H1 (cell line): ENCODE measurements around the gene SIAH3. TPM values are rescaled to one million over a fixed set of nuclear protein-coding genes. Genes with fewer than 3 reads are reported as not detected.

Experiments
- CTCF ChIA-PET: fragments of 300-600 bp; sonication (Branson Sonifier 250); formaldehyde crosslinking; loops from one replicate; lab custom pipeline; 2021; ENCODE audit not compliant: partially characterized antibody; lab: Charles Lee
- POLR2A ChIA-PET: fragments of 300-600 bp; sonication (Branson Sonifier 250); formaldehyde crosslinking; loops from one replicate; lab custom pipeline; 2021; ENCODE audit warnings: inconsistent platforms; ENCODE audit not compliant: partially characterized antibody; lab: Charles Lee
- DNase-seq, 2 experiments: peaks; one replicate each; pipeline versions ENCODE4 v3.0.0 to v3.0.0-alpha.2; 2010 to 2022; ENCODE audit warnings: low spot score in 2 of 2, low read depth in 1 of 2, mixed read lengths in 1 of 2
- FAIRE-seq: peaks from 2 replicates; lab custom pipeline; 2011; peaks lifted over from hg19 to GRCh38; lab: Jason Lieb, UNC
- H2AFZ ChIP-seq: 2 replicates; pipeline ENCODE4 v1.8.1; 2012; ENCODE audit warnings: low read length, inconsistent platforms
- H2AK5ac ChIP-seq: 2 replicates; pipeline ENCODE4 v1.6.1; 2013; ENCODE audit warnings: low read depth, low read length
- H2BK120ac ChIP-seq: replicated peaks from 2 replicates; pipeline ENCODE3; 2013; ENCODE audit warnings: low read depth, low read length, inconsistent platforms
- H2BK12ac ChIP-seq: 2 replicates; pipeline ENCODE4 v1.6.1; 2013; ENCODE audit warnings: low read depth, low read length
- H2BK15ac ChIP-seq: 2 replicates; pipeline ENCODE4 v1.6.1; 2013; ENCODE audit warnings: low read length
- H2BK20ac ChIP-seq: 2 replicates; pipeline ENCODE4 v1.6.1; 2013; ENCODE audit warnings: low read length
- H2BK5ac ChIP-seq: 2 replicates; pipeline ENCODE4 v1.6.1; 2013; ENCODE audit warnings: low read depth, low read length
- H3K14ac ChIP-seq: 2 replicates; pipeline ENCODE4 v1.6.1; 2013; ENCODE audit warnings: inconsistent platforms; ENCODE audit not compliant: insufficient read length
- H3K18ac ChIP-seq: 2 replicates; pipeline ENCODE4 v1.6.1; 2013; ENCODE audit warnings: low read length; ENCODE audit errors: extremely low read depth
- H3K23ac ChIP-seq: 2 replicates; pipeline ENCODE4 v1.6.1; 2013; ENCODE audit warnings: inconsistent platforms; ENCODE audit not compliant: insufficient read length
- H3K23me2 ChIP-seq: 2 replicates; pipeline ENCODE4 v1.6.1; 2013; ENCODE audit warnings: low read depth, low read length
- H3K27ac ChIP-seq: 2 replicates; pipeline ENCODE4 v1.6.1; 2011; ENCODE audit warnings: low read depth, low read length, inconsistent platforms
- H3K27me3 ChIP-seq, 4 experiments: replicated peaks in 1 of 4; 1 replicate in 1 of 4; 2 replicates in 3 of 4; pipeline versions ENCODE4 v1.6.1 to v1.8.1; 2011 to 2013; ENCODE audit warnings: low read length in 3 of 4, mild to moderate bottlenecking in 3 of 4, inconsistent platforms in 2 of 4, mixed read lengths in 2 of 4, moderate library complexity in 1 of 4; ENCODE audit not compliant: control insufficient read depth in 3 of 4, insufficient read depth in 3 of 4; ENCODE audit errors: extremely low read depth in 1 of 4
- H3K36me3 ChIP-seq, 4 experiments: 2 replicates each; pipeline versions ENCODE4 v1.6.1 to v1.8.1; 2011 to 2013; ENCODE audit warnings: mild to moderate bottlenecking in 4 of 4, low read length in 3 of 4, moderate library complexity in 2 of 4, control low read depth in 1 of 4, inconsistent platforms in 1 of 4; ENCODE audit not compliant: insufficient read depth in 4 of 4, control insufficient read depth in 2 of 4
- H3K4ac ChIP-seq: replicated peaks from 2 replicates; pipeline ENCODE3; 2013; ENCODE audit warnings: low read length, low read depth, mixed read lengths, inconsistent platforms; ENCODE audit not compliant: insufficient read length
- H3K4me1 ChIP-seq, 4 experiments: replicated peaks in 1 of 4; 1 replicate in 1 of 4; 2 replicates in 3 of 4; pipeline versions ENCODE4 v1.6.1 to v1.8.1; 2011 to 2013; ENCODE audit warnings: low read length in 3 of 4, inconsistent platforms in 2 of 4, mixed read lengths in 1 of 4; ENCODE audit not compliant: insufficient read depth in 4 of 4, control insufficient read depth in 3 of 4
- H3K4me2 ChIP-seq, 2 experiments: 2 replicates each; pipeline versions ENCODE4 v1.6.1 to v1.8.1; 2011 to 2013; ENCODE audit warnings: low read depth in 2 of 2, low read length in 2 of 2, control low read depth in 1 of 2, inconsistent platforms in 1 of 2, mild to moderate bottlenecking in 1 of 2; ENCODE audit not compliant: insufficient read depth in 1 of 2
- H3K4me3 ChIP-seq, 4 experiments: fragments of 200-600, 300-600 bp in 1 of 4; sonication (generic), shearing (Covaris generic), sonication (Bioruptor Twin) in 1 of 4; 2 replicates each; pipeline versions ENCODE4 v1.5.1 to v1.8.1; 2011 to 2016; ENCODE audit warnings: low read length in 4 of 4, low read depth in 3 of 4, control low read depth in 2 of 4, inconsistent platforms in 2 of 4, mild to moderate bottlenecking in 2 of 4, mixed read lengths in 1 of 4, moderate library complexity in 1 of 4; ENCODE audit not compliant: insufficient read depth in 2 of 4; ENCODE audit errors: extremely low read depth in 1 of 4
- H3K56ac ChIP-seq: replicated peaks from 2 replicates; pipeline ENCODE3; 2013; ENCODE audit warnings: low read depth, mild to moderate bottlenecking, mixed read lengths, low read length, inconsistent platforms; ENCODE audit not compliant: insufficient read length
- H3K79me1 ChIP-seq: 2 replicates; pipeline ENCODE4 v1.6.1; 2013; ENCODE audit warnings: low read depth, low read length, control low read depth
- H3K79me2 ChIP-seq, 2 experiments: 2 replicates each; pipeline versions ENCODE4 v1.6.1 to v1.8.1; 2012 to 2013; ENCODE audit warnings: low read length in 2 of 2, mild to moderate bottlenecking in 2 of 2, inconsistent platforms in 1 of 2; ENCODE audit not compliant: insufficient read depth in 2 of 2, control insufficient read depth in 1 of 2
- H3K9ac ChIP-seq, 4 experiments: replicated peaks in 1 of 4; 1 replicate in 1 of 4; 2 replicates in 3 of 4; pipeline versions ENCODE4 v1.6.1 to v1.8.1; 2011 to 2013; ENCODE audit warnings: low read depth in 3 of 4, low read length in 3 of 4, control low read depth in 2 of 4, mild to moderate bottlenecking in 2 of 4, moderate library complexity in 2 of 4, inconsistent platforms in 1 of 4; ENCODE audit errors: extremely low read depth in 1 of 4
- H3K9me3 ChIP-seq, 2 experiments: 2 replicates each; pipeline versions ENCODE4 v1.6.1 to v1.8.1; 2012 to 2013; ENCODE audit warnings: mild to moderate bottlenecking in 2 of 2, moderate library complexity in 2 of 2, control low read depth in 1 of 2, inconsistent platforms in 1 of 2, low read depth in 1 of 2, low read length in 1 of 2, mixed read lengths in 1 of 2; ENCODE audit not compliant: insufficient read depth in 2 of 2
- H4K20me1 ChIP-seq, 2 experiments: replicated peaks in 1 of 2; 2 replicates each; pipeline versions ENCODE3 to v1.8.1; 2011 to 2013; ENCODE audit warnings: inconsistent platforms in 2 of 2, low read length in 2 of 2, mild to moderate bottlenecking in 1 of 2; ENCODE audit not compliant: insufficient read depth in 2 of 2, control insufficient read depth in 1 of 2
- H4K5ac ChIP-seq: 2 replicates; pipeline ENCODE4 v1.6.1; 2013; ENCODE audit warnings: low read length, low read depth, mixed read lengths, inconsistent platforms; ENCODE audit not compliant: insufficient read length
- H4K8ac ChIP-seq: 2 replicates; pipeline ENCODE4 v1.8.0; 2013; ENCODE audit warnings: mild to moderate bottlenecking, moderate library complexity, low read length, inconsistent platforms; ENCODE audit not compliant: insufficient read depth; ENCODE audit errors: extremely low read depth
- H4K91ac ChIP-seq: replicated peaks from 2 replicates; pipeline ENCODE3; 2013; ENCODE audit warnings: low read length, mixed read lengths, inconsistent platforms; ENCODE audit not compliant: insufficient read length
- FOSL1 ChIP-seq: IDR thresholded peaks from 2 replicates; pipeline ENCODE4 v1.6.1; 2011; ENCODE audit warnings: mild to moderate bottlenecking, low read depth, low read length, moderate library complexity; ENCODE audit not compliant: insufficient read depth
- GABPA ChIP-seq: IDR thresholded peaks from 2 replicates; pipeline ENCODE4 v1.6.1; 2011; ENCODE audit warnings: mild to moderate bottlenecking, low read length, moderate library complexity, borderline replicate concordance; ENCODE audit not compliant: insufficient read depth
- KDM5A ChIP-seq: fragments of 200-600 bp; IDR thresholded peaks from 2 replicates; pipeline ENCODE4 v1.7.1; 2012; ENCODE audit warnings: mild to moderate bottlenecking, low read length, inconsistent platforms, mixed read lengths
- MAX ChIP-seq: IDR thresholded peaks from 2 replicates; pipeline ENCODE4 v1.6.1; 2012; ENCODE audit warnings: inconsistent platforms
- NANOG ChIP-seq: IDR thresholded peaks from 2 replicates; pipeline ENCODE4 v1.6.1; 2011; ENCODE audit warnings: low read length, low read depth, mild to moderate bottlenecking, inconsistent platforms; ENCODE audit not compliant: insufficient read depth, poor library complexity, severe bottlenecking
- NRF1 ChIP-seq: IDR thresholded peaks from 2 replicates; pipeline ENCODE4 v1.6.1; 2011; ENCODE audit warnings: mild to moderate bottlenecking, low read depth, low read length, improper control_type of control experiment
- RAD21 ChIP-seq, 2 experiments: IDR thresholded peaks in 1 of 2; conservative IDR thresholded peaks in 1 of 2; 2 replicates each; pipeline ENCODE4 v1.6.1; 2011; ENCODE audit warnings: low read depth in 2 of 2, low read length in 2 of 2, improper control_type of control experiment in 1 of 2, inconsistent platforms in 1 of 2, mild to moderate bottlenecking in 1 of 2, moderate library complexity in 1 of 2
- WGBS, 2 experiments: shearing (Covaris generic) in 1 of 2; methylation state at CpG; one replicate each; pipeline versions ENCODE4 v1.1.6 to v1.1.7; 2013 to 2015; ENCODE audit warnings: low lambda C conversion rate in 2 of 2, mixed read lengths in 2 of 2, inconsistent platforms in 1 of 2, low coverage in 1 of 2, missing lambda C conversion rate in 1 of 2; ENCODE audit not compliant: insufficient replicate concordance in 2 of 2, insufficient coverage in 1 of 2, insufficient read length in 1 of 2; ENCODE audit errors: extremely low coverage in 1 of 2, missing lambda C conversion rate in 1 of 2; 5-methylcytosine and 5-hydroxymethylcytosine counted together
- polyA plus RNA-seq, 7 experiments: library from polyadenylated mRNA; depleted of rRNA in 3 of 7; stranded (reverse) in 5 of 7; unstranded in 2 of 7; fragments of >200 nt in 5 of 7; fragments of 200-250 nt in 2 of 7; gene quantifications; 1 replicate in 5 of 7; 2 replicates in 1 of 7; 4 replicates in 1 of 7; pipeline versions ENCODE4 v1.2.1 to v1.2.3, GENCODE V29; 2011 to 2013; ENCODE audit warnings: missing spikeins in 2 of 7, mixed read lengths in 2 of 7
- total RNA-seq: library from RNA; stranded (reverse); fragmentation: NEBNext Ultra II Directional; extraction: Animal tissue kit (Norgen Biotek cat#: 25700); gene quantifications from 2 replicates; pipeline ENCODE4 v1.2.1, GENCODE V29; 2021
- TF ChIP-seq, protein P1 (sequence below), 3 experiments: IDR thresholded peaks; 1 replicate in 2 of 3; 2 replicates in 1 of 3; pipeline versions ENCODE4 v1.5.1 to v1.6.1; 2011; ENCODE audit warnings: low read length in 3 of 3, mild to moderate bottlenecking in 3 of 3, inconsistent platforms in 2 of 3, low read depth in 1 of 3, moderate library complexity in 1 of 3; ENCODE audit not compliant: insufficient read depth in 1 of 3; ENCODE audit errors: control extremely low read depth in 1 of 3

The SIAH3 gene
- total and polyA plus RNA-seq, 2 of the 8 experiments (the other 6 are each of a cell fraction or from before 2014, with no cell fraction given), result 0.15 to 0.17 TPM

DNA sequence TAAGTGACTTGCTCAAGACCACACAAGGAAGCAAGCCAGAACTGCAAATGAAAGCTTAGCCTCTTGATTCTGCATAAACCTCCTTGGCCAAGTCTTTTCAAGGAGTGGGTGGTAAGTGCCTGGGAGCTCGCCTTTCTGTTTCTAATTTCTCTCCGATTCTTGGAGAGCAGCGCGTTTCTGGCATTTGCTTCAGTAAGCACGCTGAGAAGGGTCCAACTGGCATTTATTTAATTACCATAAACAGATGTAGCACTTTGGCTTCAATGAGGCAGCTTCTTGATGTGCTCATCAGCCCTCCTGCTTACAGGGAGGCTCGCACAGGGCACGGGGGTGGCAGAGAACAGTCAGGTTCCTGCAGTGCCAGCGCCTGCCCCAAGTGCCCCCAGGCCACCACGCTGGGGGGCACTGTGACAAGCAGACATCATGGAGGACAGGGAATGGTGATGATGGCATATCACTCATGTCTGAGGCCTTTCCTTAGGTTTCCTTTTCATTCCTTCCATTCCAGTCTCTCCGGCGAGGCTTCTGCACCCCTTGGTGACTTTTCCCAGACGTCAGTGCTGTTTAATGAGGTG, 13.3 kb downstream of the SIAH3 start:
- H2AK5ac ChIP-seq, result no peak overlapping the region
- H4K20me1 ChIP-seq, result no peaks in the 10 kb centered on the region
- no peaks in the 10 kb centered on the region for H3K79me1 ChIP-seq
- FAIRE-seq (no peak), DNase-seq (no peak)
- no peak overlapping the region for H2BK5ac ChIP-seq
- no peak overlapping the region for H4K5ac ChIP-seq
- H3K4me1 ChIP-seq, result peaks cover 2 to 7% (median 4%) of the 10 kb centered on the region in 4 experiments; a peak in 5 of 7 replicates
- ChIA-PET CTCF (interaction anchor here (1.3 kb wide), 2 partner anchors 8 to 10 kb away, joined by 3 read pairs; no protein-coding TSS in a partner anchor), POLR2A (no interaction called here)
- H4K91ac ChIP-seq, result no peak overlapping the region
- no peaks in the 10 kb centered on the region for H3K27me3 ChIP-seq
- H3K18ac ChIP-seq, result no peak overlapping the region
- no peak overlapping the region for H2AFZ ChIP-seq
- H2BK20ac ChIP-seq, result no peak overlapping the region
- peak overlapping the region in 1 of 2 experiments; percentile 3; a peak in 1 of 4 replicates for H3K4me2 ChIP-seq
- H2BK12ac ChIP-seq, result no peak overlapping the region
- 64% methylated on average over 12 of the region's 12 CpGs; no CpG with 5 or more reads in 1 of the 2 experiments for WGBS, 2 experiments
- no peak overlapping the region for H3K4me3 ChIP-seq
- H3K4ac ChIP-seq, result no peak overlapping the region
- H2BK120ac ChIP-seq, result no peak overlapping the region
- H3K23ac ChIP-seq, result no peak overlapping the region
- H3K27ac ChIP-seq, result no peak overlapping the region
- H3K23me2 ChIP-seq, result no peaks in the 10 kb centered on the region; the same call in 1 of the 2 replicates
- no peaks in the 10 kb centered on the region for H3K9me3 ChIP-seq
- H3K56ac ChIP-seq, result no peak overlapping the region
- no peak overlapping the region for H3K9ac ChIP-seq
- no peak overlapping the region for H2BK15ac ChIP-seq
- H3K14ac ChIP-seq, result no peak overlapping the region
- no peaks in the 10 kb centered on the region for H3K79me2 ChIP-seq
- H4K8ac ChIP-seq, result no peak overlapping the region
- H3K36me3 ChIP-seq, result no peaks in the 10 kb centered on the region
- no peak for TF ChIP-seq RAD21 (IDR thresholded peaks at IDR 0.05 in 1 of 2, conservative IDR thresholded peaks at IDR 0.05 in 1 of 2; ENCODE audit: low read depth in 2 of 2, low read length in 2 of 2)
- no peak for TF ChIP-seq NRF1
- no peak for TF ChIP-seq FOSL1
- no peak for TF ChIP-seq MAX
- no peak for TF ChIP-seq KDM5A
- no peak for TF ChIP-seq NANOG
- TF ChIP-seq, protein P1, sequence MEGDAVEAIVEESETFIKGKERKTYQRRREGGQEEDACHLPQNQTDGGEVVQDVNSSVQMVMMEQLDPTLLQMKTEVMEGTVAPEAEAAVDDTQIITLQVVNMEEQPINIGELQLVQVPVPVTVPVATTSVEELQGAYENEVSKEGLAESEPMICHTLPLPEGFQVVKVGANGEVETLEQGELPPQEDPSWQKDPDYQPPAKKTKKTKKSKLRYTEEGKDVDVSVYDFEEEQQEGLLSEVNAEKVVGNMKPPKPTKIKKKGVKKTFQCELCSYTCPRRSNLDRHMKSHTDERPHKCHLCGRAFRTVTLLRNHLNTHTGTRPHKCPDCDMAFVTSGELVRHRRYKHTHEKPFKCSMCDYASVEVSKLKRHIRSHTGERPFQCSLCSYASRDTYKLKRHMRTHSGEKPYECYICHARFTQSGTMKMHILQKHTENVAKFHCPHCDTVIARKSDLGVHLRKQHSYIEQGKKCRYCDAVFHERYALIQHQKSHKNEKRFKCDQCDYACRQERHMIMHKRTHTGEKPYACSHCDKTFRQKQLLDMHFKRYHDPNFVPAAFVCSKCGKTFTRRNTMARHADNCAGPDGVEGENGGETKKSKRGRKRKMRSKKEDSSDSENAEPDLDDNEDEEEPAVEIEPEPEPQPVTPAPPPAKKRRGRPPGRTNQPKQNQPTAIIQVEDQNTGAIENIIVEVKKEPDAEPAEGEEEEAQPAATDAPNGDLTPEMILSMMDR (IDR thresholded peaks at IDR 0.05; ENCODE audit: control extremely low read depth in 1 of 3, insufficient read depth in 1 of 3, low read depth in 1 of 3, low read length in 3 of 3), result no peak
- no peak for TF ChIP-seq GABPA
- TF ChIP-seq, all 59 proteins: peak for 0
